Measurements from ENCODE around the gene PLN. TPM values are rescaled to one million over a fixed set of nuclear protein-coding genes. Genes with fewer than 3 reads are reported as not detected.

Gene PLN
- total and polyA plus RNA-seq, 10 donors, result 0.43 to 3.9 (median 2.3) TPM

DNA sequence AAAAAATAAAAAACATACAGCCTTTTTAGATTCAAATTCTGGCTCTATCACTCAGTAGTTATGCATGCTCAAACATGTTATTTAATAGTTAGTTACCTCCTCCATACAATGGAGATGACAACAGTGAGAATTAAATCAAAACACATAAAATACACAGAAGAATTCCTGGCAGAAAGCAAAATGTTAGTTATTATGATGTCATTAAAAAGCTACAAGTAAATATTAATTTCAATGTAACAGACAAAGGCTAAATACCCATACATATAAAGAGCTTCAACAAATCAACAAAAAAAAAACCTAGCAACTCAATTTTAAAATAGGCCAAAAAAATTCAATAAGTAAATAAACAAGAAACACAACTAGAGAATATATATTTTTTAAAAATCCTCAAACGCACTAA, 21.4 kb downstream of the PLN start:
- H3K4me3 ChIP-seq, result no peak overlapping the region
- no peak overlapping the region for H3K27ac ChIP-seq
- H3K27me3 ChIP-seq (replicated peaks in 1 of 7), result no peaks in the 10 kb centered on the region
- peaks cover 0 to 37% (median 4%) of the 10 kb centered on the region in 6 donors for H3K36me3 ChIP-seq
- H3K4me1 ChIP-seq, result peaks cover 0 to 12% (median 4%) of the 10 kb centered on the region in 6 donors
- TF ChIP-seq POLR2AphosphoS5 (IDR thresholded peaks at IDR 0.05) (no peak), POLR2A (IDR thresholded peaks at IDR 0.05) (no peak)
- TF ChIP-seq, protein P1, sequence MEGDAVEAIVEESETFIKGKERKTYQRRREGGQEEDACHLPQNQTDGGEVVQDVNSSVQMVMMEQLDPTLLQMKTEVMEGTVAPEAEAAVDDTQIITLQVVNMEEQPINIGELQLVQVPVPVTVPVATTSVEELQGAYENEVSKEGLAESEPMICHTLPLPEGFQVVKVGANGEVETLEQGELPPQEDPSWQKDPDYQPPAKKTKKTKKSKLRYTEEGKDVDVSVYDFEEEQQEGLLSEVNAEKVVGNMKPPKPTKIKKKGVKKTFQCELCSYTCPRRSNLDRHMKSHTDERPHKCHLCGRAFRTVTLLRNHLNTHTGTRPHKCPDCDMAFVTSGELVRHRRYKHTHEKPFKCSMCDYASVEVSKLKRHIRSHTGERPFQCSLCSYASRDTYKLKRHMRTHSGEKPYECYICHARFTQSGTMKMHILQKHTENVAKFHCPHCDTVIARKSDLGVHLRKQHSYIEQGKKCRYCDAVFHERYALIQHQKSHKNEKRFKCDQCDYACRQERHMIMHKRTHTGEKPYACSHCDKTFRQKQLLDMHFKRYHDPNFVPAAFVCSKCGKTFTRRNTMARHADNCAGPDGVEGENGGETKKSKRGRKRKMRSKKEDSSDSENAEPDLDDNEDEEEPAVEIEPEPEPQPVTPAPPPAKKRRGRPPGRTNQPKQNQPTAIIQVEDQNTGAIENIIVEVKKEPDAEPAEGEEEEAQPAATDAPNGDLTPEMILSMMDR (IDR thresholded peaks at IDR 0.05 in 8 of 11, conservative IDR thresholded peaks at IDR 0.05 in 3 of 11), result no peak
- intact Hi-C loops (cut with DNase I; ENCODE audit: low total_unique reads), result no loop called here
- peaks cover 7 to 22% (median 17%) of the 10 kb centered on the region in 8 donors for H3K9me3 ChIP-seq
- no peak for DNase-seq
- WGBS, 5 donors, result 93 to 100% (median 94%) methylated on average over 1 of the region's 1 CpG

DNA sequence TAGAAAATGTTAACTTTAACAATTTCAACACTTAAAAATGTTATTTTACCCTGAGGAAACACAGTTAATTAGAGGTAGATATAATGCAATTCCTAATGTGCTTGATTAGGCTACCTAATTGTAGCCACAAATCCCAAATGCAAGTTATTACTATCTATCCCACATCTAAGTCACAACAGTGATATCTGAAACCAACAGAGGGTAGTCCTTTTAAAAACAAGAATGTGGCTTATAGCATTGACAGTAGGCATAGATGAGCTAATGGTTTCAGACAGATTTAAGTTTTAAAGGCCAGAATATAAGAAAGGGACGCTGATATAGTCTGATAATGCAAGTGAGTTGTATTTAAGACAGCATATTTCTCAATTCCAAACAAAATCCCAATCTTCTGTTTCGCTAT, 23.0 kb downstream of the PLN start:
- TF ChIP-seq, protein P1 (IDR thresholded peaks at IDR 0.05 in 8 of 11, conservative IDR thresholded peaks at IDR 0.05 in 3 of 11), result no peak
- TF ChIP-seq POLR2AphosphoS5 (IDR thresholded peaks at IDR 0.05) (no peak), POLR2A (IDR thresholded peaks at IDR 0.05) (no peak)
- 92 to 97% (median 93%) methylated on average over 2 of the region's 2 CpGs for WGBS, 5 donors
- Histone ChIP-seq H3K27me3 (replicated peaks in 1 of 7) (no peaks in the 10 kb centered on the region), H3K27ac (no peak overlapping the region), H3K9me3 (peaks cover 10 to 38% (median 33%) of the 10 kb centered on the region in 8 donors), H3K36me3 (peaks cover 0 to 37% (median 14%) of the 10 kb centered on the region in 6 donors), H3K4me1 (no peaks in the 10 kb centered on the region), H3K4me3 (no peak overlapping the region)
- intact Hi-C loops (cut with DNase I; ENCODE audit: low total_unique reads), result loop anchor here (10.0 kb wide), 1 partner anchor 214 kb away; no protein-coding TSS in a partner anchor
- no peak for DNase-seq

GRCh38 chr6:118574051-118574865, 26.2 kb downstream of the PLN start:
- H3K36me3 ChIP-seq, result peaks cover 0 to 63% (median 14%) of the 10 kb centered on the region in 6 donors
- intact Hi-C loops (cut with DNase I; ENCODE audit: low total_unique reads), result loop anchor here (10.0 kb wide), 1 partner anchor 211 kb away; no protein-coding TSS in a partner anchor
- TF ChIP-seq POLR2AphosphoS5 (IDR thresholded peaks at IDR 0.05) (no peak), POLR2A (IDR thresholded peaks at IDR 0.05) (no peak)
- TF ChIP-seq, protein P1 (IDR thresholded peaks at IDR 0.05 in 8 of 11, conservative IDR thresholded peaks at IDR 0.05 in 3 of 11), result no peak
- 95 to 98% (median 96%) methylated on average over 13 of the region's 13 CpGs for WGBS, 5 donors
- no peak for DNase-seq
- peaks cover 18 to 70% (median 64%) of the 10 kb centered on the region in 8 donors for H3K9me3 ChIP-seq
- H3K4me3 ChIP-seq, result no peak overlapping the region
- H3K4me1 ChIP-seq, result no peaks in the 10 kb centered on the region
- H3K27ac ChIP-seq, result no peak overlapping the region
- H3K27me3 ChIP-seq (replicated peaks in 1 of 7), result no peaks in the 10 kb centered on the region

GRCh38 chr6:118577972-118578371, 29.9 kb downstream of the PLN start:
- intact Hi-C loops (cut with DNase I; ENCODE audit: low total_unique reads), result loop anchor here (10.0 kb wide), 1 partner anchor 207 kb away; no protein-coding TSS in a partner anchor
- WGBS, 5 donors, result 62 to 82% (median 67%) methylated on average over 4 of the region's 4 CpGs
- Histone ChIP-seq H3K9me3 (peaks cover 18 to 83% (median 80%) of the 10 kb centered on the region in 8 donors), H3K27me3 (replicated peaks in 1 of 7) (no peaks in the 10 kb centered on the region), H3K27ac (peak overlapping the region in 1 of 8 donors; percentile 6), H3K4me3 (no peak overlapping the region), H3K36me3 (peaks cover 0 to 75% (median 14%) of the 10 kb centered on the region in 6 donors), H3K4me1 (peaks cover 0 to 22% (median 12%) of the 10 kb centered on the region in 6 donors)
- no peak for DNase-seq
- TF ChIP-seq, protein P1 (IDR thresholded peaks at IDR 0.05 in 8 of 11, conservative IDR thresholded peaks at IDR 0.05 in 3 of 11), result no peak
- TF ChIP-seq POLR2AphosphoS5 (IDR thresholded peaks at IDR 0.05) (no peak), POLR2A (IDR thresholded peaks at IDR 0.05) (no peak)
